Body of pancreas (tissue), 4 donors: Measurements from ENCODE around the gene LIF. TPM values are rescaled to one million over a fixed set of nuclear protein-coding genes. Genes with fewer than 3 reads are reported as not detected.
"Not testable (repeated sequence)": the region's sequence is repeated elsewhere in the genome, so short reads cannot be mapped to it uniquely, and the experiment has no call there.

Experiments
- ATAC-seq: fragments of 150-250 bp; one replicate; pipeline ENCODE4 v1.9.1; 2016
- DNase-seq, 4 donors: peaks; one replicate each; pipeline ENCODE4 v3.0.0-alpha.2; 2019
- H3K27ac ChIP-seq, 4 donors: fragments of 200-600 bp; sonication (generic); 1 replicate in 3 of 4; 2 replicates in 1 of 4; pipeline versions ENCODE4 v1.5.1 to v1.6.1; 2016 to 2019; ENCODE audit warnings: mild to moderate bottlenecking in 1 of 4, mixed read lengths in 1 of 4, moderate library complexity in 1 of 4
- H3K27me3 ChIP-seq, 2 donors: fragments of 200-600 bp; sonication (generic); one replicate each; pipeline ENCODE4 v1.6.0; 2016; ENCODE audit warnings: mild to moderate bottlenecking in 1 of 2
- H3K36me3 ChIP-seq, 2 donors: fragments of 200-600 bp; sonication (generic); replicated peaks in 1 of 2; 2 replicates each; pipeline ENCODE4 v1.5.1; 2016; ENCODE audit warnings: low read depth in 2 of 2; ENCODE audit not compliant: insufficient read depth in 1 of 2
- H3K4me1 ChIP-seq: fragments of 200-600 bp; sonication (generic); one replicate; pipeline ENCODE4 v1.6.0; 2016
- H3K4me3 ChIP-seq, 2 donors: fragments of 200-600 bp; sonication (generic); 1 replicate in 1 of 2; 2 replicates in 1 of 2; pipeline ENCODE4 v1.5.1; 2016 to 2019
- H3K9me3 ChIP-seq, 3 donors: fragments of 200-600 bp; sonication (generic); 1 replicate in 2 of 3; 2 replicates in 1 of 3; pipeline ENCODE4 v1.5.1; 2016
- POLR2A ChIP-seq, 3 donors: fragments of 450-650 bp; IDR thresholded peaks; one replicate each; pipeline ENCODE4 v1.6.1; 2016; ENCODE audit warnings: antibody characterized with exemption in 3 of 3, mild to moderate bottlenecking in 2 of 3
- WGBS, 2 donors: methylation state at CpG; one replicate each; pipeline ENCODE4 v1.1.5; 2017; 5-methylcytosine and 5-hydroxymethylcytosine counted together
- intact Hi-C: fragments of 100-400 bp; cut with DNase I; formaldehyde crosslinking; loops from one replicate; pipeline ENCODE4 v1.15.1; 2023
- total RNA-seq, 2 donors: library from RNA; depleted of rRNA; stranded (reverse); fragments of >200 nt; gene quantifications; one replicate each; pipeline ENCODE4 v1.1.0, GENCODE V29; 2016
- TF ChIP-seq, protein P1 (sequence below), 7 experiments: fragments of 450-650 bp in 4 of 7; fragments of 200-600 bp in 3 of 7; sonication (generic) in 3 of 7; IDR thresholded peaks; one replicate each; pipeline ENCODE4 v1.5.1; 2016 to 2019; ENCODE audit warnings: antibody characterized with exemption in 7 of 7

LIF gene
- total RNA-seq, 2 donors from 2014 or later, result 0.52 to 1.3 TPM

DNA sequence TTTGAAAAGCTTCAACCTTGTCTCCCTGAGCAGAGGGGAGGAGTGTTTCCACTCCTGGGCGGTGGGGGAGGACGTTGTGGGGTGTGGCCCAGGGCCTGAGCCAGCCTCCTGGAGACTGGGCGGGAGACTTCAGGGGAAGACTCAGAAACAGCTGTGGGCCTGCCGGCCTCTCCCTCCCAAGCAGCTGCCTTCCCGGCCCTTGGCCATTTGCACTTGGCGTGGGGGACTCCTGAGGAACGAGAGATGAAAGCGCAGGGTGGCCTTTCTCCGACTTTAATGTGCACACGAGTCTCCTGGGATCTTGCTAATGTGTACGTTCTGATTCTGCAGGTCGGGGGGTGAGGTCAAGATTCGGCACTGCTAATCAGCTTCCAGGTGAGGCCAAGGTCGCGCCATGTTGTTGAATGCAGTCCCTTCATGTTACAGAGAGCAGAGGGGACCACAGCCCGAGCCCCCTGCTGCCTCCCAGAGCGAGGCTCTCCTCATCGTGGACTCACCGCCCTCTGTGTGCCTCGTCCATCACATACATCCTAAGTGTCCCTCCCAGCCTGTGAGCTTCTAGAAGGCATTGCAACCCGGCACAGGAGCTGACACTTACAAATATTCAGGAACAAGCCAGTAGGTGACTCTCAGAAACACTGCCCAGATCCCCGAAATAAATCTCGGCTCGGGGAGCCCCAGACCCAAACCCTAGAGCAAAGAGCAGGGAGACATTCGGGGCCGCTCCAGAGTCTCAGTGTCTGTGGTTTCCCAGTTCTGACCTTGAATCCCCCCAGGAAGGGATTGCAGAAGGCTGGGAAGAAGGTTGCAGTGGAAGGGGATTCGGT is 7.7 kb downstream of the LIF start:
- intact Hi-C loops, result no loop called here
- Histone ChIP-seq H3K36me3 (no peaks in the 10 kb centered on the region), H3K27ac (no peak overlapping the region), H3K27me3 (no peaks in the 10 kb centered on the region), H3K9me3 (no peaks in the 10 kb centered on the region), H3K4me1 (peaks cover 20% of the 10 kb centered on the region), H3K4me3 (no peak overlapping the region)
- DNase-seq (no peak), ATAC-seq (no peak)
- 81 to 83% methylated on average over 24 to 26 of the region's 27 CpGs for WGBS, 2 donors
- TF ChIP-seq, protein P1, sequence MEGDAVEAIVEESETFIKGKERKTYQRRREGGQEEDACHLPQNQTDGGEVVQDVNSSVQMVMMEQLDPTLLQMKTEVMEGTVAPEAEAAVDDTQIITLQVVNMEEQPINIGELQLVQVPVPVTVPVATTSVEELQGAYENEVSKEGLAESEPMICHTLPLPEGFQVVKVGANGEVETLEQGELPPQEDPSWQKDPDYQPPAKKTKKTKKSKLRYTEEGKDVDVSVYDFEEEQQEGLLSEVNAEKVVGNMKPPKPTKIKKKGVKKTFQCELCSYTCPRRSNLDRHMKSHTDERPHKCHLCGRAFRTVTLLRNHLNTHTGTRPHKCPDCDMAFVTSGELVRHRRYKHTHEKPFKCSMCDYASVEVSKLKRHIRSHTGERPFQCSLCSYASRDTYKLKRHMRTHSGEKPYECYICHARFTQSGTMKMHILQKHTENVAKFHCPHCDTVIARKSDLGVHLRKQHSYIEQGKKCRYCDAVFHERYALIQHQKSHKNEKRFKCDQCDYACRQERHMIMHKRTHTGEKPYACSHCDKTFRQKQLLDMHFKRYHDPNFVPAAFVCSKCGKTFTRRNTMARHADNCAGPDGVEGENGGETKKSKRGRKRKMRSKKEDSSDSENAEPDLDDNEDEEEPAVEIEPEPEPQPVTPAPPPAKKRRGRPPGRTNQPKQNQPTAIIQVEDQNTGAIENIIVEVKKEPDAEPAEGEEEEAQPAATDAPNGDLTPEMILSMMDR (IDR thresholded peaks at IDR 0.05), result no peak
- TF ChIP-seq POLR2A (IDR thresholded peaks at IDR 0.05), result no peak

DNA sequence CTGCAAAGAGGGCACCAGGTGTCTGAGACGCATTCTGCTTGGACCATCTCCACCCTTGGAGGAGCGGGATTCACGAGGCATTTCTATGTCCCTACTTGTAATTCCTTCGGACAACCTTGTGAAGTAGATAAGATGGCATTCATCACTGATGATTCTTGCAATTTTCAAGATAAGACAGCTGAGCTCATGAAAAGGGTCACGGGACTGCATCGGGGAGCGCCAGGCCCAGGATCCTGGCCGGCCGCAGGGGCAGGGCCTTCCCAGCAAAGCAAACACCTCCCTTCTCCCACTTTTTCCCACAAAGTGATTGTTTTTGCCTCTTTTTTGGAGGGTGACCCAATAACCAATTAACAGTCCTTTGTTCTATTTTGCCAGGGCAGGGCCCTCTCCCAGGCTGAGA is 8.4 kb downstream of the LIF start:
- TF ChIP-seq, protein P1 (IDR thresholded peaks at IDR 0.05), result no peak
- TF ChIP-seq POLR2A (IDR thresholded peaks at IDR 0.05), result no peak
- intact Hi-C loops, result no loop called here
- DNase-seq (no peak), ATAC-seq (no peak)
- 95% methylated on average over 7 to 9 of the region's 9 CpGs for WGBS, 2 donors
- Histone ChIP-seq H3K9me3 (no peaks in the 10 kb centered on the region), H3K27ac (no peak overlapping the region), H3K4me1 (peaks cover 20% of the 10 kb centered on the region), H3K4me3 (no peak overlapping the region), H3K27me3 (no peaks in the 10 kb centered on the region), H3K36me3 (no peaks in the 10 kb centered on the region)

DNA sequence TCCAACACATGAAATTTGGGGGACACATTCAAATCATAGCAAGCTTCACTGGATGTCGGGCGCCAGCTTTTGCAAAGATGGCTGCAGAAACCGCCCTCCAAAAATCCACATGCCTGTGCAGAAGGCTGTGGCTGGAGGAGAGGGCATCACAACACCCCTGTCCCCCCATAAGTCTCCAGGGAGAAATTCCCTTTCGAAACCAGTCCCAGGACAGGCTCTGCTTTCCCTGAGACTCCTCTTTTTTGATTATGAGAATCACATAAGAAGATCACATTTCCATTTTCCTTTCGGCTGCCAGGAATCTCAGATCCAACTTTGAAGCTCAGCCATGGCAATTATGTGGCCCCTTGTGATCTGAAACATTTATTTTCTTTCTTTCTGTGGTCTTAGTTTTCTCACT is 9.7 kb downstream of the LIF start:
- no peak for TF ChIP-seq POLR2A (IDR thresholded peaks at IDR 0.05)
- TF ChIP-seq, protein P1 (IDR thresholded peaks at IDR 0.05), result no peak
- H3K4me1 ChIP-seq, result peaks cover 20% of the 10 kb centered on the region
- no peak overlapping the region for H3K27ac ChIP-seq
- ATAC-seq (no peak), DNase-seq (no peak)
- WGBS, 2 donors, result 94 to 96% methylated on average over 5 of the region's 5 CpGs
- no peaks in the 10 kb centered on the region for H3K27me3 ChIP-seq
- no peaks in the 10 kb centered on the region for H3K9me3 ChIP-seq
- no peak overlapping the region for H3K4me3 ChIP-seq
- H3K36me3 ChIP-seq, result no peaks in the 10 kb centered on the region
- intact Hi-C loops, result no loop called here

DNA sequence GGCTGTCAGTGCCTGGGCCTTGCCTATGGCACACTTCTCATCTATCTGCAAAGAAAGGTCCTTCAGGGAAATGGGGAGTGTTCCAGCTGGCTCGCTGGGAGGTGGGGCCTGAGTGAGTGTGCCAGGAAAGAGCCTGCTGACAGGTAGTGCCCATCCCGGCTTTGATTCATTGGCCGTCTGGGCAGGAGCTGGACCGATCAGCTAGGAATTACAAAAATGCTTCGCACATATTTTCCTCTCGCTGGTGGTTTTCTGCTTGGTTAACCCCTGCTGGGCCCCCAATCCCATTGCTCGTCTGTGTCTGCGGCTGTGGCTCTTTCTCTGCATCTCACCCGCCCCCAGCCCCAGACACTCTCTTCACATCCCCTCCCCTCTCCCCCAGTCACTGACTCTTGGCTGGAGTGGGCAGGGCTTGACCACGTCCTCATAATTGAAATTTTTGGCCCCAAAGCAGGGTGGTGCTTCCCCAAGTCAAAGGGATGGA is 10.8 kb downstream of the LIF start:
- peak; percentile 75 for ATAC-seq
- 62 to 70% methylated on average over 10 of the region's 10 CpGs for WGBS, 2 donors

DNA sequence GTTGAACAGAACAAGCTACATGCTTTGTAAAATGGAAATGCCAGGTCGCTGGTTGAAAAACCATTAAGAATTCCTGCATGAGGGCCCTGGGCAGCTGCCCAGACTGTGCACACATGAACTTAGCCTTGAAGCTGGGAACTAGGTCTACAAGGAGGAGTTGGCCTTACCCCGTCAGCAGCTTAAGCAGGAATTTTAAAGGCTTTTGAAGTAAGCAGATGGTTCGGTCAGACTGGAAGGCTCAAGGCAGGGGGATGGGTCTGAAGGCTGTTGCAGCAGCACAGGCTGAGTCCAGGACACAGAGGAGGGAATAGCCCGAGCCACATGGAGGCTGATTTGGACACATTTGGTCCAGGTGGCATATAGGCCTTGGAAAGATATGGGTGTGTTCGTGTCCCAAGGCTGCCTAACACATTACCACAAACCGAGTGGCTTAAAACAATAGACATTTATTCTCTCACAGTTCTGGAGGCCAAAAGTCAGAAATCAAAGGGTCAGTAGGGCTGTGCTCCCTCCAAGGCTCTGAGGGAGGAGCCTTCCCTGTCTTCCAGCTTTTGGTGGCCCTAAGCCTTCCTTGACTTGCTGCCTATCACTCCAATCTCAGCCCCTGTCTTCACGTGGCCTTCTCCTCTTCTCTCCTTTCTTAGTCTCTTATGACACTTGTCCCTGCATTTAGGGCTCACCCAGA is 11.6 kb downstream of the LIF start:
- peak; percentile 62 for ATAC-seq
- no peaks in the 10 kb centered on the region for H3K36me3 ChIP-seq
- peak overlapping the region; percentile 31 to 63 (median 60) for H3K27ac ChIP-seq
- DNase-seq, result peak; percentile 37 to 74 (median 71)
- no peaks in the 10 kb centered on the region for H3K27me3 ChIP-seq
- H3K9me3 ChIP-seq, result no peaks in the 10 kb centered on the region
- intact Hi-C loops, result no loop called here
- WGBS, 2 donors, result 18 to 35% methylated on average over 7 of the region's 7 CpGs
- peaks cover 20% of the 10 kb centered on the region for H3K4me1 ChIP-seq
- TF ChIP-seq, protein P1 (IDR thresholded peaks at IDR 0.05), result no peak
- TF ChIP-seq POLR2A (IDR thresholded peaks at IDR 0.05), result no peak
- no peak overlapping the region for H3K4me3 ChIP-seq

More for the DNA sequence above, 10.8 kb downstream of the LIF start:
- no peak for TF ChIP-seq POLR2A (IDR thresholded peaks at IDR 0.05)
- Histone ChIP-seq H3K27ac (peak overlapping the region in 2 of 4 donors; percentile 61 to 63), H3K4me3 (no peak overlapping the region), H3K27me3 (no peaks in the 10 kb centered on the region), H3K36me3 (no peaks in the 10 kb centered on the region), H3K4me1 (peaks cover 20% of the 10 kb centered on the region), H3K9me3 (no peaks in the 10 kb centered on the region)
- DNase-seq, result peak in 3 of 4 donors; percentile 42 to 71 (median 59)
- intact Hi-C loops, result no loop called here

DNA sequence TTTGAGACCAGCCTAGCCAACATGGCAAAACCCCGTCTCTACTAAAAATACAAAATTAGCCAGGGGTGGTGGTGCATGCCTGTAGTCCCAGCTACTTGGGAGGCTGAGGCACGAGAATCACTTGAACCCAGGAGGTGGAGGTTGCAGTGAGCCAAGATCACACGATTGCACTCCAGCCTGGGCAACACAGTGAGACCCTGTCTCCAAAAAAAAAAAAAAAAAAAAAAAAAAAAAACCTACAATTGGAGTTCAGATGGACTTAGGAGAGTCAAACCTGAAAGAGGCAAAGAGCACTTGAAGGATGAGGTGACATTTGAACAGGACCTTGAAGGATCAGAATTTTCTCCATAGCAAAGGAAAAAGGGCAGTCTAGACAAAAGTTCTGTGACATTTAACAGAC is 12.2 kb downstream of the LIF start:
- H3K9me3 ChIP-seq, ATAC-seq, intact Hi-C loops, H3K36me3 ChIP-seq, H3K4me3 ChIP-seq, H3K27me3 ChIP-seq, DNase-seq: not testable (repeated sequence)
- 73 to 94% methylated on average over 3 of the region's 3 CpGs for WGBS, 2 donors
- Histone ChIP-seq H3K27ac (peak overlapping the region in 3 of 4 donors; percentile 31 to 63 (median 61)), H3K4me1 (peaks cover 20% of the 10 kb centered on the region)
